Measurements from ENCODE around the gene CCDC91.

Gene CCDC91

DNA sequence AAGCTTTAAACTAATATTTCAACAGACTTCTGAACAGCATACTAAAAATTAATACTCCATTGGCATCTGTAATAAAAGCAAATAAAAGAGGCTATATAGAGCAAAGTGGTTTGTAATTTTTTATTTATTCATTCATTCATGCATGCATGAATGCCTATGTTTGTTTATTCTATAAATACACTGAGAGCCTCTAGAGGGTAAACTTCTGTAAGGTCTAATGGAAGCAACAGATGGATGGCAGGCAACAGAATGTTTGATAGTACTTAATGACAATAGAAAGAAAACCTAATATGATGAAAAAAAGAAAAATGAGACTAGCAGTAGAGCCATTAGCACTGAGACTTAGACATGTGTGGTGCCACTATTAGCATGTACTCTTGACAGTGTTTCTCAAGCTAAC lies 253.1 kb downstream of the CCDC91 start:
- H2AFZ ChIP-seq (ENCODE audit: insufficient read depth, low read length, poor library complexity), result no peak overlapping the region
- H3K36me3 ChIP-seq (ENCODE audit: control insufficient read depth in 1 of 2, insufficient read depth in 2 of 2, low read length in 2 of 2), result no peaks in the 10 kb centered on the region
- no peak overlapping the region for H3K9ac ChIP-seq (ENCODE audit: low read length)
- H3K4me3 ChIP-seq (ENCODE audit: low read depth, low read length), result no peak overlapping the region
- no peak overlapping the region for H4K12ac ChIP-seq (ENCODE audit: low read depth, low read length)
- no peak overlapping the region for H2AK5ac ChIP-seq (ENCODE audit: low read length)
- H3K4me2 ChIP-seq (ENCODE audit: low read length), result no peak overlapping the region
- H3K9me3 ChIP-seq (ENCODE audit: insufficient read depth, low read depth, low read length), result no peaks in the 10 kb centered on the region
- H4K8ac ChIP-seq (ENCODE audit: low read depth, low read length), result no peak overlapping the region
- H3K14ac ChIP-seq (ENCODE audit: low read length), result no peak overlapping the region
- H3K18ac ChIP-seq (ENCODE audit: low read length), result no peak overlapping the region
- no peak overlapping the region for H2BK12ac ChIP-seq (ENCODE audit: low read length)
- no peaks in the 10 kb centered on the region for H3K27me3 ChIP-seq (ENCODE audit: insufficient read depth, low read length)
- H4K91ac ChIP-seq (ENCODE audit: low read depth, low read length), result no peak overlapping the region
- H3K27ac ChIP-seq (ENCODE audit: low read depth, low read length), result no peak overlapping the region
- DNase-seq, result no peak
- H3K23ac ChIP-seq (ENCODE audit: low read length), result no peak overlapping the region
- no peaks in the 10 kb centered on the region for H3K79me1 ChIP-seq (ENCODE audit: low read length)
- H2BK5ac ChIP-seq (ENCODE audit: low read depth, low read length, poor library complexity), result no peak overlapping the region
- H3K79me2 ChIP-seq (ENCODE audit: control insufficient read depth, insufficient read depth, low read length, poor library complexity), result no peaks in the 10 kb centered on the region
- H3K4ac ChIP-seq (ENCODE audit: low read depth, low read length), result no peak overlapping the region
- no peak overlapping the region for H2BK120ac ChIP-seq (ENCODE audit: insufficient read depth, low read length, poor library complexity)
- H3K4me1 ChIP-seq (ENCODE audit: control insufficient read depth in 1 of 2, insufficient read depth in 2 of 2, low read length in 2 of 2), result no peaks in the 10 kb centered on the region

DNA sequence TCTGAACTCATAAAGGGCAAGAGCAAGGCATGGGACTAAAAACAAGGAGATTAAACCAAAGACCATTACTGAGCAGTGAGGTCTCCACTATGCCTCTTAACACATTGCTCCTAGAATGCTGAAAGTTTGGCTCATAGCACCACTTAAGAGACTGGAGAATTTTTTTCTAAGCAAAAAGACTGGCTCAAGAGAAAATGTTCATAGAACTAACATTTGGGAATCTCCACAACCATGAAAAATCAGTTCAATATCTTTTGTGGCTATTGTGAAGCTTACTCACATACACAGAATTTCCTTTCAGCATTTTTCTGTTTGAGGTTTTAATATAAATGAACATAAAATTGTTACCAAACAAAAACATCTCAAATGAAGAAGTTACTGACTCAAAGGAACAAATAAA lies 255.8 kb downstream of the CCDC91 start:
- no peak for DNase-seq
- H3K14ac ChIP-seq (ENCODE audit: low read length), result no peak overlapping the region
- H3K4me2 ChIP-seq (ENCODE audit: low read length), result no peak overlapping the region
- H3K9me3 ChIP-seq (ENCODE audit: insufficient read depth, low read depth, low read length), result no peaks in the 10 kb centered on the region
- H2BK5ac ChIP-seq (ENCODE audit: low read depth, low read length, poor library complexity), result no peak overlapping the region
- H3K79me1 ChIP-seq (ENCODE audit: low read length), result no peaks in the 10 kb centered on the region
- H2AFZ ChIP-seq (ENCODE audit: insufficient read depth, low read length, poor library complexity), result no peak overlapping the region
- H4K8ac ChIP-seq (ENCODE audit: low read depth, low read length), result no peak overlapping the region
- no peak overlapping the region for H3K9ac ChIP-seq (ENCODE audit: low read length)
- H3K4me3 ChIP-seq (ENCODE audit: low read depth, low read length), result no peak overlapping the region
- H4K12ac ChIP-seq (ENCODE audit: low read depth, low read length), result no peak overlapping the region
- H3K4ac ChIP-seq (ENCODE audit: low read depth, low read length), result no peak overlapping the region
- H4K91ac ChIP-seq (ENCODE audit: low read depth, low read length), result no peak overlapping the region
- H3K4me1 ChIP-seq (ENCODE audit: control insufficient read depth in 1 of 2, insufficient read depth in 2 of 2, low read length in 2 of 2), result no peaks in the 10 kb centered on the region
- H3K36me3 ChIP-seq (ENCODE audit: control insufficient read depth in 1 of 2, insufficient read depth in 2 of 2, low read length in 2 of 2), result no peaks in the 10 kb centered on the region
- no peaks in the 10 kb centered on the region for H3K79me2 ChIP-seq (ENCODE audit: control insufficient read depth, insufficient read depth, low read length, poor library complexity)
- no peak overlapping the region for H3K23ac ChIP-seq (ENCODE audit: low read length)
- no peak overlapping the region for H2BK120ac ChIP-seq (ENCODE audit: insufficient read depth, low read length, poor library complexity)
- no peak overlapping the region for H2AK5ac ChIP-seq (ENCODE audit: low read length)
- no peaks in the 10 kb centered on the region for H3K27me3 ChIP-seq (ENCODE audit: insufficient read depth, low read length)
- no peak overlapping the region for H3K27ac ChIP-seq (ENCODE audit: low read depth, low read length)
- no peak overlapping the region for H3K18ac ChIP-seq (ENCODE audit: low read length)
- H2BK12ac ChIP-seq (ENCODE audit: low read length), result no peak overlapping the region

DNA sequence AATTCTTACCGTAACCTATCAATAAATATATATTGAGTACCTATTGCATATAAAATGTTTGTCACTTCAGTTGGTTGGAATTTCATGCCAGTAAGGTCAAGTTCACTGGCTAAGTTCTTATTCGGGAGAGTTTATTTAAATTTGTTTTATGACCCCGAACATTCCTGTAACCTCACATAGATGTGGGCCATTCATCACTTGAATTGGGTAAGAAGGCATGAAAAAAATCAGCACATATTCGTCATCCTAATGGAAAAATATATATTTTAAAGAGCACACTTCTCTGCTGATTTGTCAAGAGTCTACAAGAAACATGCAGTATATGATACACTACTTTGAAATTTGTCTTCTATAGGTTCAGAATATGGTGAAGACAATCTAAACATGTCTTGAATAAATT lies 263.4 kb downstream of the CCDC91 start:
- no peak overlapping the region for H2AFZ ChIP-seq (ENCODE audit: insufficient read depth, low read length, poor library complexity)
- WGBS (ENCODE audit: extremely low coverage, insufficient coverage, insufficient read length), result no CpG with 5 or more reads among the region's 4 CpGs
- H2AK5ac ChIP-seq (ENCODE audit: low read length), result no peak overlapping the region
- H3K36me3 ChIP-seq (ENCODE audit: control insufficient read depth in 1 of 2, insufficient read depth in 2 of 2, low read length in 2 of 2), result no peaks in the 10 kb centered on the region
- H2BK120ac ChIP-seq (ENCODE audit: insufficient read depth, low read length, poor library complexity), result no peak overlapping the region
- no peak overlapping the region for H4K12ac ChIP-seq (ENCODE audit: low read depth, low read length)
- no peak overlapping the region for H3K4me2 ChIP-seq (ENCODE audit: low read length)
- no peak overlapping the region for H3K4me3 ChIP-seq (ENCODE audit: low read depth, low read length)
- H3K9ac ChIP-seq (ENCODE audit: low read length), result no peak overlapping the region
- no peaks in the 10 kb centered on the region for H3K79me1 ChIP-seq (ENCODE audit: low read length)
- H3K9me3 ChIP-seq (ENCODE audit: insufficient read depth, low read depth, low read length), result no peaks in the 10 kb centered on the region
- H2BK5ac ChIP-seq (ENCODE audit: low read depth, low read length, poor library complexity), result no peak overlapping the region
- no peak overlapping the region for H4K91ac ChIP-seq (ENCODE audit: low read depth, low read length)
- H3K4me1 ChIP-seq (ENCODE audit: control insufficient read depth in 1 of 2, insufficient read depth in 2 of 2, low read length in 2 of 2), result no peaks in the 10 kb centered on the region
- no peak overlapping the region for H3K23ac ChIP-seq (ENCODE audit: low read length)
- H3K27ac ChIP-seq (ENCODE audit: low read depth, low read length), result no peak overlapping the region
- no peaks in the 10 kb centered on the region for H3K27me3 ChIP-seq (ENCODE audit: insufficient read depth, low read length)
- no peak overlapping the region for H3K18ac ChIP-seq (ENCODE audit: low read length)
- no peak overlapping the region for H3K14ac ChIP-seq (ENCODE audit: low read length)
- H3K4ac ChIP-seq (ENCODE audit: low read depth, low read length), result no peak overlapping the region
- no peak overlapping the region for H4K8ac ChIP-seq (ENCODE audit: low read depth, low read length)
- H2BK12ac ChIP-seq (ENCODE audit: low read length), result no peak overlapping the region
- no peak for DNase-seq
- no peaks in the 10 kb centered on the region for H3K79me2 ChIP-seq (ENCODE audit: control insufficient read depth, insufficient read depth, low read length, poor library complexity)

DNA sequence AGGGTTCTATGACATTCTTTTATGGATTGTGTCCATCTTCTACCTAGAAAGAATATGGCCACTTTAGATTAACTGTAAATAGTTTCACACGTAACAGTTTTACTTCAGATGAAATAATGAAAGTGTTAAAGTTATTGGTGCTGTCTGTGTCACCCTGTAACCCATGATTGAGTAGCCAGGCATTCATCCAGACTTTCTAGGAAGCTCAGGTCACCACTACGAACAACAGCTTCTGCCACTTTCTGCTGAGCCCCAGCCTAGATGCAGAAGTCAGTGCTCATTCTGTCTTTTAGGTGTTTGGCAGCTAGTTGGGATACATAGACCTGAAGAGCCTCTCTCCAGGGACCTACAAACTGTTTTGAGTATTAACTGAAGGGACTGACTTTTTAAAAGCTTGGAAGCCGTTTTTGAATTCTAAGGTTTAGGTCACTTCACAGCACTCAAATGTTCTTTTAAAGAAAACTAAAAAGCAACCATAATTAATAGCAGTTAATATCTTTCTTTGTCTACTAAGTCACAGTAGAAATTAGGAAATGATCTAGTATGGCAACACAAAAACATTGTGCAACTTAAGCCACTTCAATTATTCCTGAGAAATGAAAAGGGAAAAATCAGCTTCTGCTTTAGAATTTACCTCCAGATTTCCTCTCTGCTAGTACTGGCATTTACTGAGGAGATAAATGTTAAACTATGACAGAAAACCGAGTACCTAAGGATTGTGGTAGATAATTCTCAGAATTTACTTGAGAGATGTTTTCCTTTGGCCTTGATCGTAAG lies 266.9 kb downstream of the CCDC91 start:
- no peak overlapping the region for H2BK12ac ChIP-seq (ENCODE audit: low read length)
- H4K91ac ChIP-seq (ENCODE audit: low read depth, low read length), result no peak overlapping the region
- no peak overlapping the region for H2BK5ac ChIP-seq (ENCODE audit: low read depth, low read length, poor library complexity)
- H3K23ac ChIP-seq (ENCODE audit: low read length), result no peak overlapping the region
- WGBS (ENCODE audit: extremely low coverage, insufficient coverage, insufficient read length), result no CpG with 5 or more reads among the region's 5 CpGs
- no peak overlapping the region for H4K8ac ChIP-seq (ENCODE audit: low read depth, low read length)
- no peak for DNase-seq
- no peak overlapping the region for H2AK5ac ChIP-seq (ENCODE audit: low read length)
- no peak overlapping the region for H3K27ac ChIP-seq (ENCODE audit: low read depth, low read length)
- no peak overlapping the region for H3K4me2 ChIP-seq (ENCODE audit: low read length)
- H2BK120ac ChIP-seq (ENCODE audit: insufficient read depth, low read length, poor library complexity), result no peak overlapping the region
- H3K9me3 ChIP-seq (ENCODE audit: insufficient read depth, low read depth, low read length), result no peaks in the 10 kb centered on the region
- H3K36me3 ChIP-seq (ENCODE audit: control insufficient read depth in 1 of 2, insufficient read depth in 2 of 2, low read length in 2 of 2), result no peaks in the 10 kb centered on the region
- no peaks in the 10 kb centered on the region for H3K79me1 ChIP-seq (ENCODE audit: low read length)
- H3K4me1 ChIP-seq (ENCODE audit: control insufficient read depth in 1 of 2, insufficient read depth in 2 of 2, low read length in 2 of 2), result no peaks in the 10 kb centered on the region
- no peaks in the 10 kb centered on the region for H3K79me2 ChIP-seq (ENCODE audit: control insufficient read depth, insufficient read depth, low read length, poor library complexity)
- H3K14ac ChIP-seq (ENCODE audit: low read length), result no peak overlapping the region
- no peak overlapping the region for H4K12ac ChIP-seq (ENCODE audit: low read depth, low read length)
- H3K9ac ChIP-seq (ENCODE audit: low read length), result no peak overlapping the region
- no peak overlapping the region for H2AFZ ChIP-seq (ENCODE audit: insufficient read depth, low read length, poor library complexity)
- H3K4me3 ChIP-seq (ENCODE audit: low read depth, low read length), result no peak overlapping the region
- H3K27me3 ChIP-seq (ENCODE audit: insufficient read depth, low read length), result no peaks in the 10 kb centered on the region
- H3K4ac ChIP-seq (ENCODE audit: low read depth, low read length), result no peak overlapping the region
- no peak overlapping the region for H3K18ac ChIP-seq (ENCODE audit: low read length)

All from trophoblast cell (in vitro differentiated cells and primary cell).